HG03097 (cell line): ENCODE measurements around the gene SASH1.

Experiments used
- ATAC-seq: cut with Tn5 transposase; IDR thresholded peaks from one replicate; pipeline ENCODE4 v1.9.1; 2021; ENCODE audit not compliant: unreplicated experiment, low FRiP score

SASH1 gene

DNA sequence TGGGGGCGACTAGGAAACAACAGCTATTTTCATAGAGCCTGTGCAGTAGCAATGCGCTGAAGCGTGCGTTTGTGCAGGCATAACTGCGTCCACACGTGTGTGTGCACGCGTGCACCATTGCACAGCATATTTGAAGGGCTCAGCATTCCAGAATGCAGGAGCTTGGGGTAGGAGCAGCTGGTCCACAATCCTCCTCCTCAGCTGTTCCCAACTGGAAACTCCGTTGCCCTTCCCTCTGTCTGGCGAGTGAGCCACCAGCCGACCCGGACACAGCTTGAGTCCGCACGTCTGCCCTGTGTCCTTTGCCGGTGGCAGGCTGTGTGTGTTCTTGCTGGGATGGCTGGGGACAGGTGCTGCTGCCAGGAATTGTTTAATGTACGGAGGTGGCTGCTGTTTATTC, 110.2 kb downstream of the SASH1 start:
- no peak for ATAC-seq

DNA sequence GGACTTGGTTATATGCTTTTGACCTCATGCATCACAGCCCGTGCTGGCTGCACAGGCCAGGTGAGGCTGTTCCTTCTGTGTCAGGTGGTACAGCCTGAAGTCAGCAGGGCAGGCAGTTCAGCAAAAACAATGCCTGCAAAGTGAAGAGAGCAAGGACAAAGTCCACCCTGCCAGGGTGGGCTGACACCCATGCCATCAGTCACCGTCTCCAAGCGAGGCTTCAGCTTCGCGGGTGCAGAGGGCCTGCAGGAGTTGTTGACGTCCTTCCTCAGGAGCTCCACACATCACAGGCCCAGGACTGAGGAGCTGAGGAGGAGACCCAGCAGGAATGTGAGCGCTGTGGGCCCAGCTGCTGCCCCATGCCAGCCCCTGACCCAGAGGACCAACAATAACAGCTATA, 111.3 kb downstream of the SASH1 start:
- no peak for ATAC-seq

DNA sequence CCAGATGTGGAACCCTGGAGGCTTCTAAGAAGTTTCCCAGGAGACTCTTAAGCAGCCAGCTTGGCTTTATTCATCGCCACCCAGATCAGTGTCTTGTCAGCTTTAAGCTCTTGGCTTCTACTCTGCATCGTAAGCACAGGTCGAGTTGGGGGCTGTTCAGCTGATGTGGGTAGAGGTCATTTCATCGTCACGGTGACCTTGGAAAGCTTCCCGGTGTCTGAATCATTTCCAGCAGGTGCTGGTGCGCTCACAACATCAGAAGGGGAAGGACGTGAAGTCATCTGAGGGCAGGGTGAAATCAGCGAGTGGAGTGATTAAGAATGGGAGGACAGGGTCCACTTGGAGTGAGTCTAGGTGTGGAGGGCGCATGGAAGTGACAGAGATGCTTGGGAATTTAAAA, 112.6 kb downstream of the SASH1 start:
- no peak for ATAC-seq

DNA sequence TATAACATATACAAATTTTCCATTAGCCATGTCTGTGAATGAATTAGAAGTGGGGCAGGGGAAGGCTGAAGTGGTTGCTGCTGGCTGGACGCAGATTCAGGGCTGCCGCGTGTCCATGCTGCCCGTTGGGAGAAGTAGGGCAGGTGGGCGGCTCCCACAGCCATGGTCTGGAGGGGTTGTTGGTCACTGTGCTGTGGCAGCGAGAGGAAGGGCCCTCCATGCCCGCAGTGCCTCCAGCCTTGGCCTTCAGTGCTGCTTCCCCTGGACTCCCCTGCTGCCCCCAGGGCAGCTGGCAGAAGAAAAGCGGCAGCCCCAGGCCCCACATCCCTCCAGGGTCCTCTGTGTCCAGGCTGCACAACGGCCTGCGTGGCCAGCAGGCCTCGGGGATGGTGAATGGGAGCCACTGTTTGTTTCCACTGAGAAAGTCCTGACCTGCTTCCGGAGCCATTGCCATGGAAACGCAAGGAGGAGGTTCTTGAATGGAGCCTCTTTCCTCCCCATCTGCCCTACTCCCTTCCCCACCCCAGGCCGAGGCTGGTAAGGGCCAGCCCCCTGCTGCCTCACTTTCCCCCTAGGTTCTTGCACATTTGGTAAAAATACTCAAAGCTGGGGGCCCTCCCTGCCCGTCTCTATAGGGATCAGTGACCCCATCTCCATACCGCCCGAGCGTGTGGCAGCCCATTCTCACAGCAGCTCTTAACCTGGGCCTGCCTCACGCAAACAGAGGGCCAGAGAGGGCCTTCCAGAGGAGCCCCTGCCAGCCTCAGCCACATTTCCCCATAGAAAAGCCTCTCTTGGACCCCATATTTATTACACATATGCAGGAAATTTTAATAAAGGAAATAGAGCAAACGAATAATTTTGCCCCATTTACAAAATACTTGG, 113.3 kb downstream of the SASH1 start:
- no peak for ATAC-seq

DNA sequence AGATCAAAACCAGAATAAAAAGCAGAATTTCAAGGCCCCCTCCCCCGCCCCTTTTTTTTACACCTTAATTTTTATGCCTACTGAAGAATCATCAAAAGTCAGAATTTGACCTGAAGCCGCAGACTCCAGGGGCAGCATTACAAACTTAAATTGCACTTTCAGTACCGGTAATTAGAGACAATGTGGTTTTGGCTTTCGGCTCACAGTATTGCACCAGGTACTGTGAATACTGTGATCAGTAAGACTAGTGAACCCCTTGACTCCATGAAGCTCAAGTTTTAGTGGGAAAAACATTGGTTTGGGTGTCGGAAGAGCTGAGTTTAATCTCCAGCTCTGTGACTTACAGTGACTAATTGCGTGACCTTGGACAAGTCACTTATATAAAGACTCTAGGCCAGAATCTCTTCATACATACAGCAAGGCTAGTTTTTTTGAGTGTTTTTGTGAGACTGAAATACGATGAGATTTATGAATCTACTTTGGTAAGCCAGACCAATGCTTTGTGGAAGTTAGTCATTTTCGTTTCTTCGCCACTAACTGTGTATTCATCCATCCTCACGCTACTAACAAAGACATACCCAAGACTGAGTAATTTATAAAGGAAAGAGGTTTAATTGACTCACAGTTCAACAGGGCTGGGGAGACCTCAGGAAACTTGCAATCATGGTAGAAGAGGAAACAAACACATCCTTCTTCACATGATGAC, 114.7 kb downstream of the SASH1 start:
- ATAC-seq = no peak

DNA sequence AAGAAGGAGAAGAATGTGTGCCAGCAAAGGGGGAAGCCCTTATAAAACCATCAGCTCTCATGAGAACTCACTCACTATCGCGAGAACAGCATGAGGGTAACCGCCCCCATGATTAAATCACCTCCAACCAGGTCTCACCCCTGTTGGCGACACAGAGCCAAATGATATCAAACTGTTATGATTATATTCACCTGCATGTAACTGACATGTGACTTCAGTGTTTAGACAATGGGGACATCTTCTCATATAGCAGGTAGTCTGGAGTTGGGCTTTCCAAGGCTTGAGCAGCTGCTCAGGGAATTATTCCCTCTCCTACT, 115.2 kb downstream of the SASH1 start:
- ATAC-seq = no peak

DNA sequence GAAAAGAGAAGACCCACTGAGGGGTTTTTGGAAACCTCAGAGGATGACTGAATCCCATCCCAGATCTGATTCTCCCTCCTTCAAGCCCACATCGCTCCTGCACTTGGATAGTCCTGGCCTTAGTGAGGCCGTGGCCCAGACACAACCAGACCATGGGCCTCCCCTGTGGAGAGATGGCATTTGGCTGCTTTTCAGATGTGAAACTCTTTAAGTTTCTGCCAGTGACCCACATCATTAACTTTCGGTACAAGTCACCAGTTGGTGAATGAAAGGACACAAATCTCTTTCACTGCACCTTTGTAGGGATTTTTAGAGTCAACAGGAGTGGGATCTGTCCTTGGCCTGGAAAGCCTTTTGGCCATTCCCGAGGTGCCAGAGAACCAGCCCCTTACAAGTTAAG, 116.6 kb downstream of the SASH1 start:
- ATAC-seq = no peak

DNA sequence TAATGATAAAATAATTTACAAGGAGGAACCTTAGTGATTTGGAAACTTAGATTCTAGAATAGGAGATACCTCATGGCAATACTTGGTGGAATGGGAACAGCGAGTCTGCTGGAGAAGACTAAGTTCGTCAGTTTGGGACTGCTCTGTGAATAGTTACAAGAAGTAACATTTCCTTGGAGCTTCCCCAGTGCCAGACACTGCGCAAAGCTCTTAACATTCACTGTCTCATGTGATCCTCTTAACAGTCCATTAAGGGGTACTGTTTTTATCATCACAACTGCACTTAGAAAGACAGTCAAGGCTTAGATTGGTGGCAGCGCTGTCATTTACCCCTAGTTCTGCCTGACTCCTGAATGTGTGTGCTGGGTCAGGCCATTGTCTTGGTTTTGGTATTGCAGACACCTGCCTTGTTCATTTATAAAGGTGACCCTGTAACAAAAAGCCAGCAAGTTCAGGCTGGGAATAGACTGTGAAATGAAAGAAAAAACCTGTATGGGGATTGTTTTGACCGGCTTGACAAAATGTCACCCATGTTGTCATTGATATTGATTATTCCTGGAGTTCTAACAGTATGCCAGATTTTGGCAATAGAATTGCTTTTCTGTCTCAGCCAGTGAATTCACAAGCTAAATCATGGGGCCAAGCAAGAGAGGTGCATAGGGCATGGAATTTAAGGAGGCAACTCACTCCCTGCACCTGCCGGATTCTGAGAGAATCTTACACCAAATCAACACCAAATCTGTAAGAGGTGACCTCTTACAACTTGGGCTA, 118.4 kb downstream of the SASH1 start:
- no peak for ATAC-seq

DNA sequence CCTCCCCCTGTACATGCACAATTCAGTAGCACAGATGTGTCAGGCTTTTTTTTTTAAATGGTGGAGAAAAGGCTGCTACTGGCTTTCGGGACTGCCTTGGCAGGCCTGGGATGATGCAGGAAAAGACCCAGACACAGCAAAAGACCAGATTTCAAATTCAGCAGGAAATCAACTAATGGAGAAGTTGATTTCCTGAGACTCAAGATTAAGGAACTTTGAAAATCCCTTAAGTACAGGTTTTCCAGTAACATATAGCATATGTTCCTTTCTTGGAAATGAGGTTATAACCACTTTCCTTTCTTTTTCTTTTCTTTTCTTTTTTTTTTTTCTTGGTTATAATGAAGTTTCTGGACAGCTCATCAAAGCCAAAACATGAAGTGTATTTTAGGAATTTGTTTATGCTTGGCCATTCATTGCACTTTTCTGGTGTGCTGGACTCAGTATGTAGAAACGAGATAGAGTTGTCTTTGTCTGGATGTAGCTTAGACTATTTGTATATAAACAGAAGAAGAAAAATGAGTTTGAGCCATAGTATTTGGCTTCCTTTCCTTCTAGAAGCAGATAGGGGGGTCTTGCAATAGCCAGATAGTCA, 119.4 kb downstream of the SASH1 start:
- no peak for ATAC-seq

DNA sequence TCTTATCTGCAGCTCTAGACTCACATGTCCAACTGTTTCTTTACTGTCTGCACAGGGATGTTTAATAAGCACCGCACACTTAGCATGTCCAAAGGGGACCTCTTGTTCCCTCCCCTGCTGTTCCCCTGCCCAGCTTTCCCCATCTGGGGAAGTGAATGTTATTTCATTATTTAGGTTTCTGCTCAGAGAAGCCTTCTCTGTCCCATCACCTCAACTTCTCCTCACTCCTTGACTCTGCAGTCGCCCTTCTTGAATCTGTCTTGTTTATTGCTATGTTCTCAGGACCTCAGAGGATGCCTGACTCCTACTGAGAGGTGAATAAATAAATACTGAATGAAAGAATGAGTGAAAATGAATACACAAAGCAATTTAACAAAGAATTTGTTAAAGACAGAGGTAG, 121.0 kb downstream of the SASH1 start:
- no peak for ATAC-seq

DNA sequence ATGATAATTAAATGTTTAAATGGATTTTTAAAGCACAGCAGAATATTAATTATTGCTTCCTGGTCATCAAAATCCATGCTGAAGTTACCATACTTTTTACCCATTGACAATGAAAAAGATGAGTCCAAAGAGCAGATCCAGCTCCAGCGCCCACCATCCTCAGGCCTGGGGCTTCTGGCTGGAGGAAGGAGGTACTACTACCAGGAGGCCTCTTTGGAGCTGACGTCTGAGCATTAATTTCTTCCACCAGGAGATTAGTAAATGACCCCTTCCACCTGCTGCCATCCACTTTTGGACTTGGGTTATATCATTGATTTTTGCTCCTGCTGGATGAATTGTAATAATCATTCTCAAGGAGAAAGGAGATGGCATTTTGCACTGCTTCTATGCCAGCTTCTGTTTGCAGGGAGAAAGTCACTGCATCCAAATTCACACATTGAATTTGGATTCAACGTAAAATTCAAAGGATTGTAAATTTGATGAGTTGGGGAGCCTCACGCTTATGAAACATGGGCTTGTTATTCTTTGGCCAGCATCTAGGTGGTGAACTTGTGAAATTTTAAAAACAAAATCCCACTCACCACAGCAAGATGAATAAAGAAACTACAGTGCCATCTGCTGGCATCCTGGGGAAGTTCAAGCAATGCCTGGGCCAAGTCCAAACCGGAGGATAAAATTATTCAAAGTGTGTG, 121.8 kb downstream of the SASH1 start:
- peak; percentile 71 for ATAC-seq

DNA sequence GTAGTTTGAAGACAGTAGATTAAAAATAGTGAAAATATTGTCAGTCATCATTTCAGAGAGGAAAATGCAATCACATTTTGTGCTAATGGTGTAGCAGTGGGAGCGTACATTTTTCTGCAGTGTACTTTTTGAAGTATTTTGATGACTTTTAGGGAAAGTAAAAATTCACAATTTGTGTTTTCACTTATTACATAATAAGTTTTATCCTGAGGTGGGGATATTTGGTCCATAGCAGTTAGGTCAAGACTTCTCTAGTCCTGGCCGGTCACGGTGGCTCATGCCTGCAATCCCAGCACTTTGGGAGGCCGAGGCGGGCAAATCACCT, 122.3 kb downstream of the SASH1 start:
- no peak for ATAC-seq

DNA sequence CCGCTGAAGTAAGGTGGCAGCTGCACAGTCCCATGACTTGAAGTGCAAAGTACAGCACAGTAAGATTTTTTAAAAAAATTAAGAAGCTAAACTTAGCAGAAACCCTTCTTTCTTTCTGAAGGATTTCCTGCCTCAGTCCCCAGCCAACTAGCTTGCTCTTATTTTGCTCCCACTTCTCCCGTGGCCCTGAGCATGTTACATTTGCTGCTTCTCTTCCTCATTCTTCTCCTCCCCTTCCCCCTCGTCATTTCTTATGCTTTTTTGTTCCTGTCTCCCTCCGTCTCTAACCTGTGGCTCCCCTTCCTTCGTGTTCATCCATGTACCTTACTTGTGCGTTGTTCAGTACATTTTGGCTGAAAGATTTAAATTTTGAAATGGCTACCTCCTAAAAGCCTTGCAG, 123.0 kb downstream of the SASH1 start:
- ATAC-seq = no peak

DNA sequence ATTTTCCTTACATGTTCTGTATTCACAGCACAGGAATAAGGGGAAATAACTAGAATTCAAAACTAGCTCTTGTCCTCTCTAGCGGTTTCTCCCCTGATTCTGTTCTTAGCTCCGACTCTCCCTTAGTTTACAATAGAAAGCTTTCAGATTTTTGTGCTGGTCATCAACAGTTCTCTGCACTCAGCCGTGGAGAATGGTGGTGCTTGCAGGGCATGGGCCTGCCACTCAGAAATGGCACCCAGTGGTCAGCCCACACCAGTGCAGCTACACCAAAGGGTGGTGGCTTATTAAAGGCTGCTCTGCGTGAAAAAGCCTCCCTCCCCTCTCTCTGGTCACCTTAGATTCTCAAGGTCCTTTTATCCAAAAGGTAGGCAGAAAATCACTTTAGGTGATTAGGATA, 123.5 kb downstream of the SASH1 start:
- no peak for ATAC-seq

DNA sequence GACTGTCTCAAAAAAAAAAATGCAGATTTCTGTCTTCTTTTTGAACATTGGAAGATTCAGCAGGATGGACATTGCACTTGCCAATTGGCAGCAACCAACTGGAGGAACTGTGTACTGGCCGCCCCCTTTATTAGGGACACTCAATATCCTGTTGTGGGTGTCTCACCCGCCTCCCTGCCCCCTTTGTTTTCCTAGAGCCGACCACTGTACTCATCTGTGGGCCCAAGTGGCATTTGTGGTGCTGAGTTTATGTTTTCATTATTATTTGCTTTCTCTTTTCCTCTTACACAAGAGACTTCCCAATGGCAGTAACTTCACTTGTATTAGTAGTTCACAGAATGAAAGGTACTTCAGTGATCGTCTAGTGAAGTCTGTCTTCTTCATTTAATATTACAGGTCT, 125.3 kb downstream of the SASH1 start:
- ATAC-seq = no peak

DNA sequence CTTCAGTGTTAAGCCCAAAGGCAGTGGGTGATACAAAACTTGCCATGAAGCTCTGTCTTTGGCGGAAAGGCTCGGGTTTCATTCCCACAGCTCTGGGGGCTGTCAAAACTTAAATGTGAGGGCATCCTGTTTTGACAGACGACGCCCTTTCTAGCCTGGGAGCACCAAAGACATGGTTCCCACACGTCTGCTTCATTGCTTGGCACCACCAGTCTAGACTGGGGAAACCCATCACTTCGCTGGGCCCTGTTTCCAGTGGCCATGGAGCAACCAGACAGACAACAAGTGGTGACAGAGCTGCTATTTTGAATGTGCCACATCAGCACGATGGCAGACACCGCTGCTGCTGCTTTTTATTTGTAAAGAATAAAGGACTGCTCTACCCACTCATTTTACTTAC, 127.5 kb downstream of the SASH1 start:
- ATAC-seq = no peak

DNA sequence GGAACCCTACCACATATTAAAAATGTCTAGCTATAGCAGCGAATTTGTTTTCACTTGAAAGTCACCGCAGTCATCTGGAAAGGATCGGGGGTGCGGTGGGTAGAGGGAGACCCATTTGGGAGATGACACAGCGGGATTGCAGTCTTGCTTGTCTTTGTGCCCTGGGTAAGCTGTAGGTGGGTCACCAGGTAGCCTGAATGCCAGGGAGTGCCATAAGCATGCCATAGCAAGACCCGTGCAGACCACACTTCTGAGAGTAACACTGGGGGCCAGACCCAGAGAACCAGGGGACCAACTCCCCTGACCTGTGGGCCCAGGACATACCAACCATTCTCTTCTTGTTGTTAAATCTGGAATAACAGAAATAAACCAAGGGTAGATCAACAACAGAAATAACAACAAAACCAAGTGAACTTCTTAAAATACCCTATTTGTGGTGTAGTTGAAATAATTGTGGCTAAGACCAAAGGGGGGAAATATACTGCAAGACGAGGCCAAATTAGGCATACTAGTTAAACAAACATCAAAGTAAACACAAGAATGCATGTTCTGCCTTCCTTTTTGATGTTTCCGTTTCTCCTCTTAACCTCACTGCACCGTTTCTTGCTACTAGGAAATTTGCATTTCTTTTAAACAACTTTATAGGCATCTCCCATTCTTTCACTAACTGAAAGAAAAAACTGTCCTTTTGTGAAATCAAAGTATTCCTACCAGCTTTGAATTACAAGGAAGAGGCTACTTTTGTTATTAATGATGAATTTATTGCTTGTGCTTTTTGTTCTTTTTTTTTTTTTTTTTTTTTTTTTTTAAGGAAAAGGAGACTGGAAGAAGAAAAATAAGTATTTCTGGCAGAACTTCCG, 128.2 kb downstream of the SASH1 start:
- no peak for ATAC-seq

DNA sequence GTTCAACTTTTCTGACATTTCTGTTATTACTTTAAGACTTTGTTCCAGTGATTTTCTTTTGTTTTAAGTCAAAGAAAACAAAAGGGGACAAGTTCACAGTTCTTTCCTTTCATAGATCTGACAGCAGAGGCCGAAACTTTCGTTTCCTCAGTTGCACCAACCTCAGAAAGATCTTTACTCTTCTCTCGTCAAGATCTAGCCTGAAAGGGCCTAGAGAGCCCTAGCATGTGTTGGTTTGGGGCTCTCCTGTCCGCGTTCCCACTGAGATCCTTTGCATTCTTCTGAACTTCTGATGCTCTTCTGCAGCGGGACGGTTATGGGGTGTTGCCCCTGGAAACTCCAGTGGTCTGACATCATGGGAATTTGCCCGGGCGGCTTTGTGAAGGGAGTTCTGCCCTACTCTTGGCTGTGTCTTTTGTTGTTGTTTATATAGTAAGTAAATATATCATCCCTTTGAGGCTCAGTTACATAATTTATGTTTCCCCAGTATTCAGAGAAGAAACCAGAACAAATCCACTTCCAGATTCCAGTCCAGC, 129.1 kb downstream of the SASH1 start:
- no peak for ATAC-seq
